Activated CD4-positive, alpha-beta memory T cell treated with anti-CD3 and anti-CD28 coated beads, Interleukin-2, amount 10 ng/mL, durations not matched to agents 7 days and 5 days (primary cell): ENCODE results near the gene MARCHF7. TPM values are rescaled to one million over a fixed set of nuclear protein-coding genes. Genes with fewer than 3 reads are reported as not detected.
"Not testable (repeated sequence)": the region's sequence is repeated elsewhere in the genome, so short reads cannot be mapped to it uniquely, and the experiment has no call there.

Experiments used
- CTCF ChIA-PET: fragments of 350-600 bp; sonication (Branson Sonifier 250); formaldehyde crosslinking; loops from one replicate; lab custom pipeline; 2021; ENCODE audit warnings: antibody characterized with exemption, inconsistent platforms; lab: Charles Lee
- POLR2A ChIA-PET: fragments of 350-600 bp; sonication (Branson Sonifier 250); formaldehyde crosslinking; loops from one replicate; lab custom pipeline; 2021; ENCODE audit warnings: antibody characterized with exemption; lab: Charles Lee
- DNase-seq: peaks from one replicate; pipeline ENCODE4 v3.0.0-alpha.2; 2020
- H3K27ac Mint-ChIP-seq: one replicate; pipeline ENCODE4 v1.8.0; 2021; ENCODE audit warnings: mild to moderate bottlenecking, mixed read lengths
- H3K27me3 Mint-ChIP-seq: one replicate; pipeline ENCODE4 v1.8.0; 2021; ENCODE audit warnings: mixed read lengths
- H3K36me3 Mint-ChIP-seq: one replicate; pipeline ENCODE4 v1.8.0; 2021; ENCODE audit warnings: low read depth, mixed read lengths
- H3K4me1 Mint-ChIP-seq: one replicate; pipeline ENCODE4 v1.8.0; 2021; ENCODE audit warnings: mixed read lengths
- H3K4me3 Mint-ChIP-seq: one replicate; pipeline ENCODE4 v1.8.0; 2021; ENCODE audit warnings: mild to moderate bottlenecking, mixed read lengths
- H3K9me3 Mint-ChIP-seq: one replicate; pipeline ENCODE4 v1.8.0; 2021; ENCODE audit warnings: mixed read lengths
- total RNA-seq, 2 experiments: library from RNA; stranded (reverse); gene quantifications; one replicate each; pipeline ENCODE4 v1.2.3, GENCODE V29; 2021

Gene MARCHF7
- total RNA-seq, 2 experiments from 2014 or later, result 92.2 to 98.0 TPM

DNA sequence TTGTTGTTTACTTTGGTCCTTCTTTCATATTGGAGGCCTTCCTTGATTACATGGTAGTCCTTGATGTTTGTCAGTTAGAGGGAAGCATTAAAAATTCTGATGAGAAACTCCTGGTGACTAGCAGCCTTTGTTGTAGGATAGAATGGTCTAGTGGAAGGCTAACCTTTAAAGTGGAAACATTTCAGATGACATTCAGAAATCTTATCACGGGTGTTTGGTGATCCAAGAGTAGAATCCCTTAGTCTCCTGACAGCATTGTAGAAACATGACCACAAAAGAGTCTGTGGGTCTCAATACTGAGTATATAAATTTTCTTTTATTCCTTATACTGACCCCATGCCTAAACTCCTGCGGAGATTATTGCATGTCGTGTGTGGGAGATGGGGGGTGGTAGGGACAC is 13.4 kb downstream of the MARCHF7 start:
- peaks cover 6% of the 10 kb centered on the region for H3K9me3 Mint-ChIP-seq
- no peaks in the 10 kb centered on the region for H3K27me3 Mint-ChIP-seq
- POLR2A ChIA-PET, result interaction anchor here (1.0 kb wide), 1 partner anchor 14 kb away, joined by 3 read pairs; the partner anchor contains the start of gene MARCHF7
- no peak for DNase-seq
- H3K4me3 Mint-ChIP-seq, result no peak overlapping the region
- H3K36me3 Mint-ChIP-seq, result peaks cover 70% of the 10 kb centered on the region
- CTCF ChIA-PET, result no interaction called here
- H3K4me1 Mint-ChIP-seq, result peaks cover 35% of the 10 kb centered on the region
- H3K27ac Mint-ChIP-seq, result no peak overlapping the region

DNA sequence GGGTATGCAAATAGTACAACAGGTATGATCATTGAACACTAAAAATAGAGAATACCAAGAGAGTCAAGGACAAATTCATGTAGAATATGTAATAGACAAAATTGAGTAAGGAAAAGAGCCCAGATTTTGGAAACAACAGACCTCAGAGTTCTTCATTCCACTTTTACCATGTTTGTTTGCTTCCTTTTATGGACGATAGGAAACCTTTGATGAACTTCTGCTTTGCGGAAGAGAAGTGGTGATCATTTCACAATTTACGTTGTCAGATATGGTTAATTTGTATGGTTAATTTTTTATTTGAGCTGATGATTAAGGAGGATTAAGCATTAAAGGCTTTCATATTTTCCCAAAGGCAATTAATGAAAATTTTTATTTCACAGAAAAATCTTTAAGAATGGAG is 16.3 kb downstream of the MARCHF7 start:
- no peak overlapping the region for H3K27ac Mint-ChIP-seq
- CTCF ChIA-PET, result no interaction called here
- DNase-seq, result no peak
- H3K27me3 Mint-ChIP-seq, result no peaks in the 10 kb centered on the region
- H3K4me3 Mint-ChIP-seq, result no peak overlapping the region
- POLR2A ChIA-PET, result no interaction called here
- peaks cover 23% of the 10 kb centered on the region for H3K4me1 Mint-ChIP-seq
- peaks cover 61% of the 10 kb centered on the region for H3K36me3 Mint-ChIP-seq
- peaks cover 6% of the 10 kb centered on the region for H3K9me3 Mint-ChIP-seq

DNA sequence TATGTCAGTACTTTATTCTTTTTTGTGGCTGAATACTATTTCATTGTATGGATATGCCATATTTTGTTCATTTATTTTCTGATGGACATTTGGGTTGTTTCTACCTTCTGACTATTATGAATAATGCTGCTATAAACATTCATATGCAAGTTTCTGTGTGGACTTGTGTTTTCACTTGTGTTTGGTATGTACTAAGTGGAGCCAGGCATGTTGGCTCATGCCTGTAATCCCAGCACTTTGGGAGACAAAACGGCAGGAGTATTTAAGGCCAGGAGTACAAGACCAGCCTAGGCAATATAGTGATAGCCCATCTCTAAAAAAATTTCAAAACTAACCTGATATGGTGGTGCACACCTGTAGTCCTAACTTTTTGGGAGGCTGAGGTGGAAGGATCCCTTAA is 23.3 kb downstream of the MARCHF7 start:
- H3K27me3 Mint-ChIP-seq, result no peaks in the 10 kb centered on the region
- H3K4me3 Mint-ChIP-seq, result no peak overlapping the region
- H3K36me3 Mint-ChIP-seq, result peaks cover 65% of the 10 kb centered on the region
- ChIA-PET POLR2A (no interaction called here), CTCF (no interaction called here)
- no peaks in the 10 kb centered on the region for H3K9me3 Mint-ChIP-seq
- H3K27ac Mint-ChIP-seq, result no peak overlapping the region
- no peak for DNase-seq
- H3K4me1 Mint-ChIP-seq, result peaks cover 16% of the 10 kb centered on the region

DNA sequence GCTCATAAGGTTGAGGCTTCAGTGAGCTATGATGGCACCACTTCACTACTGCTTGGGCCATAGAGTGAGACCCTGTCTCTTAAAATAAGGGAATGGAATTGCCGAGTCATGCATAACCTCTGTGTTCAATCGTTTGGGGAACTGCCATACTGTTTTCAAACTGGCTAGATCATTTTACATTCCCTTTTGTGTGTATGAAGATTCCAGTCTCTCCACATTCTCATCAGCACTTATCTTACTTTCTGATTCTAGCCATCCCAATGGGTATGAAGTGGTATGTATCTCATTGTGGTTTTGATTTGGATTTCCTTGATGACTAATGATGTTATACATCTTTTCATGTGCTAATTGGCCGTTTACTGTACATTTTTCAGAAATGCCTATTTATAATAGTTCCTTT is 23.7 kb downstream of the MARCHF7 start:
- peaks cover 16% of the 10 kb centered on the region for H3K4me1 Mint-ChIP-seq
- H3K27ac Mint-ChIP-seq, result no peak overlapping the region
- H3K36me3 Mint-ChIP-seq, result peaks cover 61% of the 10 kb centered on the region

DNA sequence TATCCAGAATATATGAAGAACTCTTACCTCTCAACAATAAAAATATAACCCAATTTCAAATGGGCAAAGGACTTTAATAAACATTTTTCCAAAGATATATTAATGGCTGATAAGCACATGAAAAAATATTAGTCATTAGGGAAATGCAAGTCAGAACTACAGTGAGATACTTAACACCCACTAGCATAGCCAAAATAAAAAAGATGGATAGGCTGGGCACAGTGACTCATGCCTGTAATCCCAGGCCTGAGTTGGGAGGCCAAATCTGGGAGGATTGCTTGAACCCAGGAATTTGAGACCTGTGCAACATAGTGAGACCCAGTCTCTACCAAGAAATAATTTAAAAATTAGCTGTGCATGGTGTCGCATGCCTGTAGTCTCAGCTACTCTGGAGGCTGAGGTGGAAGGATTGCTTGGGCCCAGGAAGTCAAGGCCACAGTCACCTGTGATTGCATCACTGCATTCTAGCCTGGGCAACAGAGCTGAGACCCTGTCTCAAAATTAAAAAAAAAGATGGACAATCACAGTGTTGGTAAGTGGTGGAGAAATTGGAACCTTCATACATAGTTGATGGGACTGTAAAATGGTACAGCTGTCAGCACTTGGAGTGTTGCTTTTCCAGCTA is 25.1 kb downstream of the MARCHF7 start:
- ChIA-PET CTCF (interaction anchor here (1.3 kb wide), 1 partner anchor 25 kb away, joined by 3 read pairs; no protein-coding TSS in a partner anchor), POLR2A (interaction anchor here (0.6 to 0.9 kb wide), 2 partner anchors 32 to 1256 kb away, joined by 4 read pairs; no protein-coding TSS in a partner anchor)
- Mint-ChIP-seq H3K4me1 (peaks cover 18% of the 10 kb centered on the region), H3K27ac (no peak overlapping the region), H3K4me3 (no peak overlapping the region), H3K36me3 (peaks cover 68% of the 10 kb centered on the region), H3K9me3 (no peaks in the 10 kb centered on the region), H3K27me3 (no peaks in the 10 kb centered on the region)
- no peak for DNase-seq

More for the DNA sequence above, 23.7 kb downstream of the MARCHF7 start:
- Mint-ChIP-seq H3K27me3 (no peaks in the 10 kb centered on the region), H3K9me3 (no peaks in the 10 kb centered on the region), H3K4me3 (no peak overlapping the region)
- ChIA-PET POLR2A (no interaction called here), CTCF (no interaction called here)
- no peak for DNase-seq

DNA sequence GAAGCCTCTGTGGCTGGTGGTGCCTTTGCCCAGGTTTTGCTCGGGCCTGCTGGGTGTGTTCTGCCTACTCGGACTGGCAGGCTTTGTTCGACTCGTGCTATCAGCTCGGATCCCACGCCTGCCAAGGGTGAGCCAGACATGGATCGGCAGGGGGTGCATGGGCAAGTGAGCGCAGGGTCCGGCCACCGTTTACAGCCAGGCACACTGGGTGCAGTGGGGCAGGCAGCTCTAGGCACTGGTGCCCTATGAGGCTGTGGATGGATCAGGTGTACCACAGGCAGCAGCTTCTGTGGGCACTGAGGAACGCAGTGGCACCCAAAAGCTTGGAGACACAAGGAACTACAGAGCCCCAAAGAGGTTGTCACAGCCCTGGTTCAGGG is 25.6 kb downstream of the MARCHF7 start:
- Mint-ChIP-seq H3K4me1 (peaks cover 18% of the 10 kb centered on the region), H3K4me3 (no peak overlapping the region), H3K36me3 (peaks cover 70% of the 10 kb centered on the region), H3K9me3 (no peaks in the 10 kb centered on the region), H3K27me3 (no peaks in the 10 kb centered on the region), H3K27ac (no peak overlapping the region)
- ChIA-PET CTCF (interaction anchor here (1.3 kb wide), 1 partner anchor 26 kb away, joined by 3 read pairs; no protein-coding TSS in a partner anchor), POLR2A (interaction anchor here (0.6 to 0.9 kb wide), 3 partner anchors 26 to 1257 kb away, joined by 4 read pairs; partner anchors contain the start of gene MARCHF7)
- DNase-seq, result no peak

DNA sequence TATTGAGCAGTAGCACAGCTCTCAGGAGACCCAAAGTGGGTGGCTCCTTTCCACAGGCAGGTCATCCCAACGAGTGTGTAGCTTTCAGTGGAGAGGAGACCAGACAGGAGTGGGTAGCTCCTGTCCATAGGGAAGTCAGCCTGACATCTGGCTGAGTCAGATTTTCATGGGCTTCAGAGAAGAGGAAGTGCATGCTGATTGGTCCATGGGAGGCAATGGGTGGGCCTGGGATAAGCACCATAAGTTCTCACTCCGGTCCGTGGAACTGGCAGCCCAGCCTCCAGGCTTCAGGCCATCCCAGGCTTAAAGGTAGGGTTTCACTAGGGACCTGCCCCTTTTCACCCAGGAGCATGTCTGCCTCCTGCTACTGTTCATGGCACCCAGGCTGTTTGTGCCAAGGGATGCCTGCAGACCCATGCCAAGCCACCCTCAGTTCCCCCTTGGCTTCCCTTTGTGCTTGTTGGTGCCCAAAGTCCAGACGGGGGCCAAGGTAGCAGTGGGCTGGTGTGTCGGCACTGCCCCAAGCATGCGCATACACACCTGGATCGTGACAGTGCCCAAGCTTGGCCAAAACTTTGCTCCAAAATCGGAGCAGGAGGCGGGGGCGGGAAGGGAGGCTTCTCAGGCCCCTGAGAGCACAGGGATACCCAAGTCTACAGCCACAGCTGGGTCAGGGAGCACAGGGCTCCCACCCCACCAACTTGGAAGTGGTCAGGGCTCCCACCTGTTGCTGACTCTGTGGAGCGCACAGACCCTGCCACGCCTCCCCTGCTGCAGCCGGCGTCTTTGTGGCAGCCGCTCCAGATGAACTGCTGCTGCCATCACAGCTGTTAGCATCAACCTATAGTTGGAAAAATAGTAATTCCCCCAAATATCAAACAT is 26.4 kb downstream of the MARCHF7 start:
- peaks cover 72% of the 10 kb centered on the region for H3K36me3 Mint-ChIP-seq
- H3K27ac Mint-ChIP-seq, result no peak overlapping the region
- no peak overlapping the region for H3K4me3 Mint-ChIP-seq
- peaks cover 18% of the 10 kb centered on the region for H3K4me1 Mint-ChIP-seq
- no peak for DNase-seq
- H3K9me3 Mint-ChIP-seq, result no peaks in the 10 kb centered on the region
- ChIA-PET POLR2A (interaction anchor here (0.7 kb wide), 1 partner anchor 27 kb away, joined by 4 read pairs; the partner anchor contains the start of gene MARCHF7), CTCF (no interaction called here)
- H3K27me3 Mint-ChIP-seq, result no peaks in the 10 kb centered on the region

DNA sequence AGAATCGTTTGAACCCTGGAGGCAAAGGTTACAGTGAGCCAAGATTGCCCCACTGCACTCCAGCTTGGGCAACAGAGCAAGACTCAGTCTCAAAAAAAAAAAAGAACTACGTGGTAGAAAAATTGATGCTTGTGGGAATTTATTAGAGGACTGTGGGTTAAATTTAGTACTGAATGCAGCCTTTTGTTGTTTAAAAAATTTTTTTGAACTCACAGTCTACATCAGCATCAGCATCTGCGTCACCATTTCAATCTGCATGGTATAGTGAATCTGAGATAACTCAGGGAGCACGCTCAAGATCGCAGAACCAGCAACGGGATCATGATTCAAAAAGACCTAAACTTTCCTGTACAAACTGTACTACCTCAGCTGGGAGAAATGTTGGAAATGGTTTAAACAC is 30.5 kb downstream of the MARCHF7 start:
- peaks cover 4% of the 10 kb centered on the region for H3K4me1 Mint-ChIP-seq
- CTCF ChIA-PET, result no interaction called here
- H3K27me3 Mint-ChIP-seq, result no peaks in the 10 kb centered on the region
- no peaks in the 10 kb centered on the region for H3K9me3 Mint-ChIP-seq
- peaks cover 66% of the 10 kb centered on the region for H3K36me3 Mint-ChIP-seq
- POLR2A ChIA-PET, result interaction anchor here (2.0 kb wide), 1 partner anchor 30 kb away, joined by 9 read pairs; the partner anchor contains the start of gene MARCHF7
- no peak for DNase-seq
- H3K27ac Mint-ChIP-seq, result no peak overlapping the region
- H3K4me3 Mint-ChIP-seq, result no peak overlapping the region

DNA sequence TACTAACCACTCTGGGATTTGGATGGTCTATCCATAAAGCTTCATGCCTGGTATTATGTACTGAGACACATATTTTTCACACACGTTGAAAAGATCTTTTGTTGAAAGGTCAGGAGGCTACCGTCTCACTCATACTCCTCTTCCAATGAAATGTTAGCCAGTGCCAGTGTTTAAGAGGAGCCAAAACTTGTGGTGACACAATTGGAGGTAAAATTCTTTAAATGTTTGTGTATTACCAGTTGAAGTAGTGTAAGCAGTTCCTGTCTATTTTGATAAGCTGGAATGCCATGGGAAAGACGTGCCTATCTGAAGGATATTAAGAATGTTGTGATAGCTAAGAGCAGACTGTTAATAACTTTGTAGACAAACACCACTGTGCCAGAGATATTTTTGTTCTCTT is 32.1 kb downstream of the MARCHF7 start:
- POLR2A ChIA-PET, result interaction anchor here (2.0 kb wide), 1 partner anchor 32 kb away, joined by 9 read pairs; the partner anchor contains the start of gene MARCHF7
- CTCF ChIA-PET, result no interaction called here
- H3K9me3 Mint-ChIP-seq, result no peaks in the 10 kb centered on the region
- no peak overlapping the region for H3K27ac Mint-ChIP-seq
- H3K36me3 Mint-ChIP-seq, result peaks cover 64% of the 10 kb centered on the region
- H3K4me3 Mint-ChIP-seq, result no peak overlapping the region
- H3K27me3 Mint-ChIP-seq, result no peaks in the 10 kb centered on the region
- DNase-seq, result no peak
- peaks cover 4% of the 10 kb centered on the region for H3K4me1 Mint-ChIP-seq

DNA sequence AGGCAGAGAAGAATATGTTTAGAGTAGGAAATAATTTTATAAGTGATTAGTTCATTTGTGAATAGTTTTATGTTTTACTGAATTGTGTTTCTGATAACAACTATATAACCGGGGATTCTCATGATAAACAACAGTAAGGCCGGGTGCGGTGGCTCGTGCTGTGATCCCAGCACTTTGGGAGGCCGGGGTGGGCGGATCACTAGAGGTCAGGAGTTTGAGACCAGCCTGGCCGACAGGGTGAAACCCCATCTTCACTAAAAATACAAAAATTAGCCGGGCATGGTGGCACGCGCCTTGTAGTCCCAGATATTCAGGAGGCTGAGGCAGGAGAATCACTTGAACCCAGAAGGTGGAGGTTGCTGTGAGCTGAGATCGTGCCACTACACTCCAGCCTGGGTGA is 32.9 kb downstream of the MARCHF7 start:
- POLR2A ChIA-PET, H3K4me3 Mint-ChIP-seq, H3K27ac Mint-ChIP-seq, H3K4me1 Mint-ChIP-seq, H3K27me3 Mint-ChIP-seq, DNase-seq, CTCF ChIA-PET, H3K9me3 Mint-ChIP-seq: not testable (repeated sequence)
- peaks cover 65% of the 10 kb centered on the region for H3K36me3 Mint-ChIP-seq

DNA sequence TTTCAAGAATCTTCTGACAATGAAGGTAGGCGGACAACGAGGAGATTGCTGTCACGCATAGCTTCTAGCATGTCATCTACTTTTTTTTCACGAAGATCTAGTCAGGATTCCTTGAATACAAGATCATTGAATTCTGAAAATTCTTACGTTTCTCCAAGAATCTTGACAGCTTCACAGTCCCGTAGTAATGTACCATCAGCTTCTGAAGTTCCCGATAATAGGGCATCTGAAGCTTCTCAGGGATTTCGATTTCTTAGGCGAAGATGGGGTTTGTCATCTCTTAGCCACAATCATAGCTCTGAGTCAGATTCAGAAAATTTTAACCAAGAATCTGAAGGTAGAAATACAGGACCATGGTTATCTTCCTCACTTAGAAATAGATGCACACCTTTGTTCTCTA is 35.8 kb downstream of the MARCHF7 start:
- ChIA-PET CTCF (no interaction called here), POLR2A (no interaction called here)
- Mint-ChIP-seq H3K4me3 (no peak overlapping the region), H3K36me3 (peaks cover 54% of the 10 kb centered on the region), H3K9me3 (no peaks in the 10 kb centered on the region), H3K27me3 (no peaks in the 10 kb centered on the region), H3K27ac (no peak overlapping the region), H3K4me1 (peaks cover 8% of the 10 kb centered on the region)
- DNase-seq, result no peak

DNA sequence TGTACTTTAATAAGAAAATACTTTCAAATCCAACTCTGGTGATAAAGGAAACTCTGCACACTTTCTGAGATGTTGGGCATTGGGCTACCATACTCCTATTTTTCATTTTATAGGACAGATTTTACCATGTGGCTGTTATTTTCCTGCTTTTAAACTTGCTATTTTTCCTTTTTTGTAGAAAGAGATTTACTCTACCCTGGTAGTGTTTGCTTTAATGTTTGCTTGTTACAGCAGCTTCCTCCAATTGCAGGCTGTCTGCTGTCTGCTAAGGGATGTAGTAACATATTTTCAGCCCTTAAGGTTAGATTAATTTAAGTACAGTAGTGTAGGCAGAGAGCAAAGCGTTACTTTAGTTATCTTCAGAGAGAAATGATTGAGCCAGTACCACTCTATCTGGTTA is 38.6 kb downstream of the MARCHF7 start:
- Mint-ChIP-seq H3K27ac (no peak overlapping the region), H3K27me3 (no peaks in the 10 kb centered on the region), H3K9me3 (no peaks in the 10 kb centered on the region), H3K4me3 (no peak overlapping the region), H3K4me1 (peaks cover 8% of the 10 kb centered on the region), H3K36me3 (peaks cover 34% of the 10 kb centered on the region)
- ChIA-PET CTCF (no interaction called here), POLR2A (no interaction called here)
- no peak for DNase-seq

DNA sequence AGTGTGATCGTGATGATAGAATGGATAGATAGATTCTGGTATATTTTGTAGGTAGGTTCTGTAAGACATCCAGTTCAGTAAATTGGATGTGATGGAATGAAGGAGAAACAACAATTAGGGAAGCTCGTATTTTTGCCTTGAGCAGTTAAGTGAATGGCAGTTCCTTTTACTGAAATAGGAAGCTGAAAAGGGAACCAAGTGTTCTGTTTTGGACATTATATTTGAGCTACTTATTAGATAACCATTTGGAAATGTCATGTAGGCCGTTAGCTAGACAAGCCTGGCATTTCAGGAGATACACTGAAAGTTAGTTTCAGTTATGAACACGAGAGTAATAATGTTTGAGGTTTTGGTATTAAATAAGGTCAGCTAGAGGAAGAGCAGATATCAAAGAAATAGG is 41.5 kb downstream of the MARCHF7 start:
- no peak overlapping the region for H3K27ac Mint-ChIP-seq
- H3K9me3 Mint-ChIP-seq, result no peaks in the 10 kb centered on the region
- no peak for DNase-seq
- ChIA-PET CTCF (no interaction called here), POLR2A (interaction anchor here (0.9 kb wide), 1 partner anchor 42 kb away, joined by 3 read pairs; the partner anchor contains the start of gene MARCHF7)
- no peaks in the 10 kb centered on the region for H3K27me3 Mint-ChIP-seq
- no peak overlapping the region for H3K4me3 Mint-ChIP-seq
- H3K4me1 Mint-ChIP-seq, result peaks cover 8% of the 10 kb centered on the region
- H3K36me3 Mint-ChIP-seq, result peaks cover 25% of the 10 kb centered on the region
